ENCODE data around the gene PLPP4. TPM values are rescaled to one million over a fixed set of nuclear protein-coding genes. Genes with fewer than 3 reads are reported as not detected.

PLPP4 gene
- total RNA-seq, 1 donor from 2014 or later: not detected

GRCh38 chr10:120490288-120490687 is 33.3 kb downstream of the PLPP4 start:
- Mint-ChIP-seq H3K27ac (no peak overlapping the region), H3K4me1 (no peaks in the 10 kb centered on the region), H3K36me3 (no peaks in the 10 kb centered on the region), H3K27me3 (ENCODE audit: insufficient read depth, low read depth) (peaks cover 4% of the 10 kb centered on the region), H3K4me3 (no peak overlapping the region), H3K9me3 (no peaks in the 10 kb centered on the region)
- Histone ChIP-seq H3K27ac (no peak overlapping the region), H3K27me3 (no peaks in the 10 kb centered on the region), H3K4me1 (no peaks in the 10 kb centered on the region), H3K36me3 (no peaks in the 10 kb centered on the region), H3F3A (ENCODE audit: low read depth) (no peaks in the 10 kb centered on the region), H3K4me2 (no peak overlapping the region), H4K20me1 (ENCODE audit: low read depth) (no peaks in the 10 kb centered on the region), H3K9me3 (ENCODE audit: low read depth) (no peaks in the 10 kb centered on the region), H3K4me3 (no peak overlapping the region), H2AFZ (replicated peaks) (no peak overlapping the region), H3K79me2 (ENCODE audit: low read depth) (no peaks in the 10 kb centered on the region), H3K9ac (no peak overlapping the region)
- DNase-seq (ENCODE audit: low spot score): peak; percentile 18
- no peak for TF ChIP-seq EZH2 (IDR thresholded peaks at IDR 0.05)
- TF ChIP-seq EZH2phosphoT487 (IDR thresholded peaks at IDR 0.05): no peak

GRCh38 chr10:120492346-120492745 is 35.3 kb downstream of the PLPP4 start:
- H3K27ac Mint-ChIP-seq: no peak overlapping the region
- H3K27me3 Mint-ChIP-seq (ENCODE audit: insufficient read depth, low read depth): peaks cover 2% of the 10 kb centered on the region
- Histone ChIP-seq H2AFZ (replicated peaks) (no peak overlapping the region), H3K36me3 (no peaks in the 10 kb centered on the region), H3K27me3 (no peaks in the 10 kb centered on the region), H3K9me3 (ENCODE audit: low read depth) (no peaks in the 10 kb centered on the region), H4K20me1 (ENCODE audit: low read depth) (no peaks in the 10 kb centered on the region), H3K79me2 (ENCODE audit: low read depth) (no peaks in the 10 kb centered on the region), H3K4me3 (no peak overlapping the region), H3K9ac (no peak overlapping the region), H3K4me1 (no peaks in the 10 kb centered on the region), H3F3A (ENCODE audit: low read depth) (no peaks in the 10 kb centered on the region), H3K4me2 (no peak overlapping the region), H3K27ac (no peak overlapping the region)
- DNase-seq (ENCODE audit: low spot score): no peak
- no peak for TF ChIP-seq EZH2phosphoT487 (IDR thresholded peaks at IDR 0.05)
- TF ChIP-seq CTCF (IDR thresholded peaks at IDR 0.05): no peak
- TF ChIP-seq EZH2 (IDR thresholded peaks at IDR 0.05): no peak
- no peaks in the 10 kb centered on the region for H3K36me3 Mint-ChIP-seq
- no peaks in the 10 kb centered on the region for H3K9me3 Mint-ChIP-seq
- H3K4me3 Mint-ChIP-seq: no peak overlapping the region
- H3K4me1 Mint-ChIP-seq: no peaks in the 10 kb centered on the region

- Histone ChIP-seq H3K4me2 (no peak overlapping the region), H3K4me1 (no peaks in the 10 kb centered on the region), H3K4me3 (no peak overlapping the region), H3K79me2 (ENCODE audit: low read depth) (no peaks in the 10 kb centered on the region), H3K36me3 (no peaks in the 10 kb centered on the region), H3K27me3 (no peaks in the 10 kb centered on the region), H3K9ac (no peak overlapping the region), H3F3A (ENCODE audit: low read depth) (no peaks in the 10 kb centered on the region), H4K20me1 (ENCODE audit: low read depth) (no peaks in the 10 kb centered on the region), H3K27ac (no peak overlapping the region), H3K9me3 (ENCODE audit: low read depth) (no peaks in the 10 kb centered on the region), H2AFZ (replicated peaks) (no peak overlapping the region)
- no peaks in the 10 kb centered on the region for H3K4me1 Mint-ChIP-seq
- no peak overlapping the region for H3K4me3 Mint-ChIP-seq
- peaks cover 2% of the 10 kb centered on the region for H3K27me3 Mint-ChIP-seq (ENCODE audit: insufficient read depth, low read depth)
- no peak overlapping the region for H3K27ac Mint-ChIP-seq
- H3K9me3 Mint-ChIP-seq: no peaks in the 10 kb centered on the region
- DNase-seq (ENCODE audit: low spot score): no peak
- TF ChIP-seq EZH2phosphoT487 (IDR thresholded peaks at IDR 0.05) (no peak), EZH2 (IDR thresholded peaks at IDR 0.05) (no peak), CTCF (IDR thresholded peaks at IDR 0.05) (no peak)
- H3K36me3 Mint-ChIP-seq: no peaks in the 10 kb centered on the region
Observed at GRCh38 chr10:120493411-120494312, 36.6 kb downstream of the PLPP4 start.

GRCh38 chr10:120494313-120494710 is 37.3 kb downstream of the PLPP4 start:
- Histone ChIP-seq H2AFZ (replicated peaks) (no peak overlapping the region), H3K9ac (no peak overlapping the region), H3K36me3 (no peaks in the 10 kb centered on the region), H3K79me2 (ENCODE audit: low read depth) (no peaks in the 10 kb centered on the region), H3F3A (ENCODE audit: low read depth) (no peaks in the 10 kb centered on the region), H3K4me3 (no peak overlapping the region), H3K4me1 (no peaks in the 10 kb centered on the region), H3K27me3 (no peaks in the 10 kb centered on the region), H4K20me1 (ENCODE audit: low read depth) (no peaks in the 10 kb centered on the region), H3K27ac (no peak overlapping the region), H3K4me2 (no peak overlapping the region), H3K9me3 (ENCODE audit: low read depth) (no peaks in the 10 kb centered on the region)
- Mint-ChIP-seq H3K36me3 (no peaks in the 10 kb centered on the region), H3K4me3 (no peak overlapping the region), H3K4me1 (no peaks in the 10 kb centered on the region), H3K27ac (no peak overlapping the region), H3K27me3 (ENCODE audit: insufficient read depth, low read depth) (peaks cover 2% of the 10 kb centered on the region), H3K9me3 (no peaks in the 10 kb centered on the region)
- no peak for TF ChIP-seq EZH2 (IDR thresholded peaks at IDR 0.05)
- no peak for DNase-seq (ENCODE audit: low spot score)
